GM12878 (cell line): ENCODE data around the gene PHKB. TPM values are rescaled to one million over a fixed set of nuclear protein-coding genes. Genes with fewer than 3 reads are reported as not detected.

Source experiments
- ATAC-seq: fragments of 200-7000 bp; cut with Tn5 transposase; 3 replicates; pipeline ENCODE4 v1.9.1; 2020; ENCODE audit warnings: mild to moderate bottlenecking, moderate library complexity
- BruUV-seq: library from RNA; stranded (reverse); fragments of 400-500 nt; replicated peaks from 2 replicates; lab custom pipeline; 2021; lab: Mats Ljungman, UMichigan
- CTCF ChIA-PET: fragments of 300-600 bp; sonication (Branson Sonifier 250); formaldehyde crosslinking; extraction: SDS; loops from one replicate; lab custom pipeline; 2021; ENCODE audit warnings: inconsistent platforms; lab: Yijun Ruan, JAX
- POLR2A ChIA-PET: fragments of 350-600 bp; formaldehyde crosslinking; extraction: SDS; loops from one replicate; lab custom pipeline; 2021; ENCODE audit warnings: inconsistent platforms; lab: Charles Lee
- RAD21 ChIA-PET: fragments of 300-600 bp; sonication (Branson Sonifier 250); formaldehyde crosslinking; loops from one replicate; lab custom pipeline; 2023; ENCODE audit warnings: antibody characterized with exemption; ENCODE audit not compliant: unreplicated experiment; lab: Charles Lee
- SMC1A ChIA-PET: fragments of 300-600 bp; sonication (Branson Sonifier 250); formaldehyde crosslinking; loops from one replicate; lab custom pipeline; 2023; ENCODE audit not compliant: unreplicated experiment, uncharacterized antibody; lab: Charles Lee
- DNase-seq: peaks from one replicate; pipeline ENCODE4 v3.0.0-alpha.2; 2011; ENCODE audit warnings: low read depth, low spot score
- FAIRE-seq: peaks from 3 replicates; lab custom pipeline; 2011; peaks lifted over from hg19 to GRCh38; lab: Jason Lieb, UNC
- H2AFZ ChIP-seq: 2 replicates; pipeline ENCODE4 v1.6.0; 2011; ENCODE audit warnings: low read depth, low read length, control low read depth; ENCODE audit not compliant: control insufficient read depth
- H3K27ac ChIP-seq: 2 replicates; pipeline ENCODE4 v1.5.1; 2011; ENCODE audit warnings: control low read depth; ENCODE audit not compliant: control insufficient read depth, insufficient read depth
- H3K27me3 ChIP-seq, 2 experiments: replicated peaks in 1 of 2; 2 replicates each; pipeline versions ENCODE4 v1.6.0 to v1.6.1; 2011; ENCODE audit warnings: low read length in 1 of 2; ENCODE audit not compliant: control insufficient read depth in 2 of 2, insufficient read depth in 2 of 2
- H3K36me3 ChIP-seq, 2 experiments: 2 replicates each; pipeline ENCODE4 v1.5.1; 2011; ENCODE audit warnings: low read length in 1 of 2; ENCODE audit not compliant: control insufficient read depth in 2 of 2, insufficient read depth in 2 of 2
- H3K4me1 ChIP-seq: 2 replicates; pipeline ENCODE4 v1.6.1; 2011; ENCODE audit warnings: mild to moderate bottlenecking, low read length, moderate library complexity, mixed read lengths; ENCODE audit not compliant: control insufficient read depth, insufficient read depth
- H3K4me2 ChIP-seq: 2 replicates; pipeline ENCODE4 v1.6.0; 2011; ENCODE audit warnings: control low read depth; ENCODE audit not compliant: control insufficient read depth, insufficient read depth
- H3K4me3 ChIP-seq: fragments of 200-600 bp; sonication (generic); 2 replicates; pipeline ENCODE4 v1.5.1; 2016
- H3K79me2 ChIP-seq: 2 replicates; pipeline ENCODE4 v1.6.0; 2011; ENCODE audit warnings: low read length; ENCODE audit not compliant: control insufficient read depth, insufficient read depth
- H3K9ac ChIP-seq: 2 replicates; pipeline ENCODE4 v1.8.0; 2011; ENCODE audit warnings: low read length, control low read depth, mixed read lengths; ENCODE audit not compliant: control insufficient read depth, insufficient read depth
- H3K9me3 ChIP-seq: replicated peaks from 3 replicates; pipeline ENCODE4 v1.5.1; 2011; ENCODE audit warnings: mild to moderate bottlenecking, low read length; ENCODE audit not compliant: control insufficient read depth, insufficient read depth
- H4K20me1 ChIP-seq: 2 replicates; pipeline ENCODE4 v1.6.0; 2011; ENCODE audit not compliant: control insufficient read depth, insufficient read depth
- ATF7 ChIP-seq: fragments of 450-650 bp; IDR thresholded peaks from 2 replicates; pipeline ENCODE4 v1.6.1; 2016; ENCODE audit warnings: low read depth, mild to moderate bottlenecking
- EP300 ChIP-seq, 2 experiments: fragments of 150-350 bp in 1 of 2; IDR thresholded peaks; 2 replicates each; pipeline ENCODE4 v1.6.1; 2011 to 2012; ENCODE audit warnings: low read depth in 2 of 2, low read length in 2 of 2, borderline replicate concordance in 1 of 2, improper control_type of control experiment in 1 of 2, inconsistent platforms in 1 of 2; ENCODE audit not compliant: control insufficient read depth in 1 of 2
- HDGF ChIP-seq: fragments of 450-650 bp; IDR thresholded peaks from 2 replicates; pipeline ENCODE4 v1.6.1; 2016; ENCODE audit warnings: antibody characterized with exemption
- POLR2A ChIP-seq: IDR thresholded peaks from 2 replicates; pipeline ENCODE4 v1.6.1; 2011; ENCODE audit warnings: low read depth, mild to moderate bottlenecking, low read length
- in situ Hi-C: fragments of 300-500 bp; cut with MboI; formaldehyde crosslinking; loops from 9 replicates; pipeline ENCODE4 v1.14.3; 2018; ENCODE audit warnings: mixed read lengths
- intact Hi-C: fragments of 100-400 bp; cut with micrococcal nuclease; formaldehyde crosslinking; loops from one replicate; pipeline ENCODE4 v1.14.2; 2022; ENCODE audit not compliant: unreplicated experiment
- polyA plus RNA-seq, 11 experiments: library from polyadenylated mRNA; depleted of rRNA in 4 of 11; unstranded in 6 of 11; stranded (reverse) in 5 of 11; fragments of >200 nt; fragmentation: Nextera tagmentation in 4 of 11; fragmentation: Illumina TruSeq in 1 of 11; extraction: Ambion mirVana in 4 of 11; extraction: Trizol in 1 of 11; gene quantifications; 1 replicate in 1 of 11; 2 replicates in 10 of 11; pipeline versions ENCODE4 v1.2.1 to v1.2.3, GENCODE V29; 2011 to 2016; ENCODE audit warnings: inconsistent platforms in 2 of 11, missing spikeins in 2 of 11, low read depth in 1 of 11
- total RNA-seq, 4 experiments: library from RNA; depleted of rRNA in 3 of 4; stranded (reverse); fragments of >200 nt in 3 of 4; fragmentation: Illumina TruSeq in 1 of 4; extraction: Trizol in 1 of 4; gene quantifications; 2 replicates each; pipeline versions ENCODE4 v1.2.1 to v1.2.3, GENCODE V29; 2013 to 2021
- TF ChIP-seq, protein P1 (sequence below): fragments of 450-650 bp; IDR thresholded peaks from 2 replicates; pipeline ENCODE4 v1.6.1; 2017; ENCODE audit warnings: mild to moderate bottlenecking
- TF ChIP-seq, protein P2 (sequence below): fragments of 450-650 bp; IDR thresholded peaks from 2 replicates; pipeline ENCODE4 v1.6.1; 2016; ENCODE audit warnings: mild to moderate bottlenecking, moderate library complexity, borderline replicate concordance

The PHKB gene
- total and polyA plus RNA-seq, 10 of the 15 experiments (the other 5 are each of a cell fraction or from before 2014, with no cell fraction given): 14.2 to 65.6 (median 37.0) TPM

DNA sequence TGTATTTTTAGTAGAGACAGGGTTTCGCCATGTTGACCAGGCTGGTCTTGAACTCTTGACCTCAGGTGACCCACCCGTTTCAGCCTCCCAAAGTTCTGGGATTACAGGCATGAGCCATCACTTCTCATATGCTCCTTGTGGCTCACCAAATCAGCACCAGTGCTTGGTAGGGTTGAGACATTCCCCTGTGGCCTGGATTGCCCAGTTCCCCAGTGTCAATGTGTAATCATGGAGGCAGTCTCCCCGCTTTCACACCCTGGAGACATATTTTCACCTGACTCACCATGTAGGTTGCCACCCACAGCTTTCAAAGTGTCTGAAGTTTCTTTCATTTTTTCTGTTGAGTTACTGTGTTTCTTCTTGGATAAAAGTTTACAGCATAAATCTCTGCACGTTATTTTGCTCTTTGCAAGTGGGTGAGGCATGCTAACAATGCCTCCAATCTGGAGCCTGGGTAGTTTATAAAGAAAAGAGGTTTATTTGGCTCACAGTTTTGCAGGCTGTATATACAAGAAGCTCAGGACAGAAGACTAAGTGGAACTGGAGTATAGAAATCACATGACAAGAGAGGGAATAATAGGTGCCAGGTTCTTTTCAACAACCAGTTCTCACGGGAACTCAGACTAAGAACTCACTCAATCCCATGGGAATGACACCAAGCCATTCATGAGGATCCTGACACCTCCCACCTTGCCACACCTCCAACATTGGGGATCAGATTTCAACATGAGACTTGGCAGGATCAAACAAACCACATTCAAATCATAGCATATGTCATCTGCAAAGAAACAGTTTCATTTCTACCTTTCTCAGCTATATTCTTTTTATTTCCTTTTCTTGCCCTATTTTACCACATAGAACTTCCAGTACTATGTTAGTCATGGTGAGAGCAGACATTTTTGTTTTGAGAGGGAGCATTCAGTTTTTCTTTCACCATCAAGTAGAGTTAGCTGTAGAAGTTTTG, 113.2 kb downstream of the PHKB start (continued):
- TF ChIP-seq, protein P1, sequence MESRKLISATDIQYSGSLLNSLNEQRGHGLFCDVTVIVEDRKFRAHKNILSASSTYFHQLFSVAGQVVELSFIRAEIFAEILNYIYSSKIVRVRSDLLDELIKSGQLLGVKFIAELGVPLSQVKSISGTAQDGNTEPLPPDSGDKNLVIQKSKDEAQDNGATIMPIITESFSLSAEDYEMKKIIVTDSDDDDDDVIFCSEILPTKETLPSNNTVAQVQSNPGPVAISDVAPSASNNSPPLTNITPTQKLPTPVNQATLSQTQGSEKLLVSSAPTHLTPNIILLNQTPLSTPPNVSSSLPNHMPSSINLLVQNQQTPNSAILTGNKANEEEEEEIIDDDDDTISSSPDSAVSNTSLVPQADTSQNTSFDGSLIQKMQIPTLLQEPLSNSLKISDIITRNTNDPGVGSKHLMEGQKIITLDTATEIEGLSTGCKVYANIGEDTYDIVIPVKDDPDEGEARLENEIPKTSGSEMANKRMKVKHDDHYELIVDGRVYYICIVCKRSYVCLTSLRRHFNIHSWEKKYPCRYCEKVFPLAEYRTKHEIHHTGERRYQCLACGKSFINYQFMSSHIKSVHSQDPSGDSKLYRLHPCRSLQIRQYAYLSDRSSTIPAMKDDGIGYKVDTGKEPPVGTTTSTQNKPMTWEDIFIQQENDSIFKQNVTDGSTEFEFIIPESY: no peak
- no peak for TF ChIP-seq HDGF

DNA sequence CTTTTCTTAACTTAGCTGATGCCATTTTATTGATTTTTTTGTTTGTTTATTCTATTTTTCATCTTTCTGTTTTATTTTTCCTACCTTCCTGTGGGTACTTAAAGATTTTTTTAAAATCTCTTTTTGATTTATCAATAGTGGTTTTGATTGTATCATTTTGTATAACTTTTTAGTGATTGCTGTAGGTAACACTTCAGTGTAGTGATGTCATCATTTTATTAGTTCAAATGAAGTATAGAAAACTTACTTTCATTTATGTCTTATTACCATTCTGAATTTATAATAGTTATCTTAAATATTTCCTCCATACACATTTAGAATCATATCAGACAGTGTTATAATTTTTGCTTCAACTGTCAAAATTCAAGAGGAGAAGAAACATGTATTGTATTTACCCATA, 115.9 kb downstream of the PHKB start:
- ChIA-PET SMC1A (no interaction called here), RAD21 (no interaction called here), POLR2A (no interaction called here), CTCF (no interaction called here)
- Histone ChIP-seq H2AFZ (no peak overlapping the region), H3K9me3 (peaks cover 10% of the 10 kb centered on the region; the same call in 2 of the 3 replicates), H3K27ac (no peak overlapping the region), H3K9ac (no peak overlapping the region), H4K20me1 (no peaks in the 10 kb centered on the region), H3K79me2 (no peaks in the 10 kb centered on the region), H3K36me3 (peaks cover 2 to 6% of the 10 kb centered on the region in 2 experiments; a peak in 3 of 4 replicates), H3K27me3 (no peaks in the 10 kb centered on the region), H3K4me1 (peaks cover 9% of the 10 kb centered on the region), H3K4me3 (no peak overlapping the region), H3K4me2 (no peak overlapping the region)
- FAIRE-seq (no peak), ATAC-seq (no peak), DNase-seq (no peak)
- TF ChIP-seq ATF7 (peak; percentile 45; the same call in 1 of the 2 replicates), POLR2A (no peak), EP300 (IDR thresholded peaks at IDR 0.05; ENCODE audit: borderline replicate concordance in 1 of 2, control insufficient read depth in 1 of 2, low read depth in 2 of 2, low read length in 2 of 2) (no peak)
- TF ChIP-seq, protein P2, sequence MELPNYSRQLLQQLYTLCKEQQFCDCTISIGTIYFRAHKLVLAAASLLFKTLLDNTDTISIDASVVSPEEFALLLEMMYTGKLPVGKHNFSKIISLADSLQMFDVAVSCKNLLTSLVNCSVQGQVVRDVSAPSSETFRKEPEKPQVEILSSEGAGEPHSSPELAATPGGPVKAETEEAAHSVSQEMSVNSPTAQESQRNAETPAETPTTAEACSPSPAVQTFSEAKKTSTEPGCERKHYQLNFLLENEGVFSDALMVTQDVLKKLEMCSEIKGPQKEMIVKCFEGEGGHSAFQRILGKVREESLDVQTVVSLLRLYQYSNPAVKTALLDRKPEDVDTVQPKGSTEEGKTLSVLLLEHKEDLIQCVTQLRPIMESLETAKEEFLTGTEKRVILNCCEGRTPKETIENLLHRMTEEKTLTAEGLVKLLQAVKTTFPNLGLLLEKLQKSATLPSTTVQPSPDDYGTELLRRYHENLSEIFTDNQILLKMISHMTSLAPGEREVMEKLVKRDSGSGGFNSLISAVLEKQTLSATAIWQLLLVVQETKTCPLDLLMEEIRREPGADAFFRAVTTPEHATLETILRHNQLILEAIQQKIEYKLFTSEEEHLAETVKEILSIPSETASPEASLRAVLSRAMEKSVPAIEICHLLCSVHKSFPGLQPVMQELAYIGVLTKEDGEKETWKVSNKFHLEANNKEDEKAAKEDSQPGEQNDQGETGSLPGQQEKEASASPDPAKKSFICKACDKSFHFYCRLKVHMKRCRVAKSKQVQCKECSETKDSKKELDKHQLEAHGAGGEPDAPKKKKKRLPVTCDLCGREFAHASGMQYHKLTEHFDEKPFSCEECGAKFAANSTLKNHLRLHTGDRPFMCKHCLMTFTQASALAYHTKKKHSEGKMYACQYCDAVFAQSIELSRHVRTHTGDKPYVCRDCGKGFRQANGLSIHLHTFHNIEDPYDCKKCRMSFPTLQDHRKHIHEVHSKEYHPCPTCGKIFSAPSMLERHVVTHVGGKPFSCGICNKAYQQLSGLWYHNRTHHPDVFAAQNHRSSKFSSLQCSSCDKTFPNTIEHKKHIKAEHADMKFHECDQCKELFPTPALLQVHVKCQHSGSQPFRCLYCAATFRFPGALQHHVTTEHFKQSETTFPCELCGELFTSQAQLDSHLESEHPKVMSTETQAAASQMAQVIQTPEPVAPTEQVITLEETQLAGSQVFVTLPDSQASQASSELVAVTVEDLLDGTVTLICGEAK: no peak
- in situ Hi-C loops (no loop called here), intact Hi-C loops (no loop called here)
- no TSS peak for BruUV-seq
